Loucy (cell line): Measurements from ENCODE around the gene GLA.
A peak's percentile ranks its signal among the peaks of the same experiment; 100 is the strongest.

Experiments
- H2AFZ ChIP-seq: fragments of 200-600 bp; sonication (generic); 2 replicates; pipeline ENCODE4 v1.6.0; 2016; ENCODE audit warnings: antibody characterized with exemption, mild to moderate bottlenecking, low read length, moderate library complexity
- H3F3A ChIP-seq: fragments of 200-600 bp; 2 replicates; pipeline ENCODE4 v1.6.0; 2016; ENCODE audit warnings: antibody characterized with exemption, low read depth, mild to moderate bottlenecking
- H3K27me3 ChIP-seq: fragments of 200-600 bp; sonication (generic); 2 replicates; pipeline ENCODE4 v1.6.1; 2014; ENCODE audit warnings: low read length, mild to moderate bottlenecking; ENCODE audit not compliant: insufficient read depth, poor library complexity, severe bottlenecking
- H3K36me3 ChIP-seq: fragments of 200-600 bp; sonication (generic); 2 replicates; pipeline ENCODE4 v1.6.1; 2016; ENCODE audit warnings: low read length; ENCODE audit not compliant: insufficient read depth
- H3K4me1 ChIP-seq: fragments of 200-600 bp; sonication (generic); 2 replicates; pipeline ENCODE4 v1.5.1; 2014; ENCODE audit warnings: low read length, mild to moderate bottlenecking; ENCODE audit not compliant: insufficient read depth, poor library complexity, severe bottlenecking
- H3K4me2 ChIP-seq: fragments of 200-600 bp; sonication (generic); 2 replicates; pipeline ENCODE4 v1.6.0; 2014; ENCODE audit warnings: antibody characterized with exemption, low read length, low read depth, mild to moderate bottlenecking; ENCODE audit not compliant: poor library complexity, severe bottlenecking
- H3K4me3 ChIP-seq: fragments of 200-600 bp; sonication (generic); 2 replicates; pipeline ENCODE4 v1.5.1; 2014; ENCODE audit warnings: low read length, mild to moderate bottlenecking, mixed read lengths; ENCODE audit not compliant: poor library complexity, severe bottlenecking
- H3K79me2 ChIP-seq: fragments of 200-600 bp; sonication (generic); 2 replicates; pipeline ENCODE4 v1.6.1; 2014; ENCODE audit warnings: low read length; ENCODE audit not compliant: insufficient read depth
- H3K9ac ChIP-seq: fragments of 200-600 bp; sonication (generic); 2 replicates; pipeline ENCODE4 v1.6.0; 2014; ENCODE audit warnings: mild to moderate bottlenecking, low read depth, low read length, moderate library complexity; ENCODE audit not compliant: poor library complexity, severe bottlenecking
- H3K9me2 ChIP-seq: fragments of 200-600 bp; sonication (generic); replicated peaks from 2 replicates; pipeline ENCODE4 v1.6.1; 2016; ENCODE audit warnings: low read depth, low read length, mixed read lengths
- H3K9me3 ChIP-seq: fragments of 200-600 bp; sonication (generic); 2 replicates; pipeline ENCODE4 v1.6.1; 2014; ENCODE audit warnings: mild to moderate bottlenecking, antibody characterized with exemption, low read length, low read depth; ENCODE audit not compliant: insufficient read depth
- H4K20me1 ChIP-seq: fragments of 200-600 bp; sonication (generic); 2 replicates; pipeline ENCODE4 v1.6.0; 2014; ENCODE audit warnings: antibody characterized with exemption, low read length, mild to moderate bottlenecking; ENCODE audit not compliant: insufficient read depth, poor library complexity, severe bottlenecking
- CTCF ChIP-seq: fragments of 200-600 bp; sonication (generic); conservative IDR thresholded peaks from 2 replicates; pipeline ENCODE4 v1.5.1; 2014; ENCODE audit warnings: mild to moderate bottlenecking, antibody characterized with exemption, low read length
- EZH2phosphoT487 ChIP-seq: fragments of 200-600 bp; IDR thresholded peaks from 2 replicates; pipeline ENCODE4 v1.6.1; 2018; ENCODE audit warnings: antibody characterized with exemption, mild to moderate bottlenecking, moderate library complexity, borderline replicate concordance

GLA gene

GRCh38 chrX:101407167-101407747 is 468 bp downstream of the GLA start:
- peaks cover 5% of the 10 kb centered on the region; the same call in 1 of the 2 replicates for H3K36me3 ChIP-seq
- no peaks in the 10 kb centered on the region for H3K27me3 ChIP-seq
- peak overlapping the region; percentile 95 for H3K4me3 ChIP-seq
- H3K4me1 ChIP-seq = peaks cover 6% of the 10 kb centered on the region
- peaks cover 16% of the 10 kb centered on the region for H4K20me1 ChIP-seq
- peaks cover 54% of the 10 kb centered on the region for H3K79me2 ChIP-seq
- no peaks in the 10 kb centered on the region for H3K9me2 ChIP-seq
- H3K4me2 ChIP-seq = peak overlapping the region; percentile 83
- H3F3A ChIP-seq = no peaks in the 10 kb centered on the region
- H3K9me3 ChIP-seq = no peaks in the 10 kb centered on the region
- peak overlapping the region; percentile 77 for H3K9ac ChIP-seq
- TF ChIP-seq CTCF (no peak), EZH2phosphoT487 (no peak)
- peak overlapping the region; percentile 80; the same call in 1 of the 2 replicates for H2AFZ ChIP-seq

- H3K79me2 ChIP-seq = 0 out of 2 replicates have a peak, but pooled peaks cover 3% of the 10 kb centered on the region
- no peak overlapping the region for H3K4me3 ChIP-seq
- no peak for TF ChIP-seq EZH2phosphoT487
- TF ChIP-seq CTCF = no peak
- H3K4me1 ChIP-seq = no peaks in the 10 kb centered on the region
- no peaks in the 10 kb centered on the region for H3K9me2 ChIP-seq
- H2AFZ ChIP-seq = no peak overlapping the region
- H3K4me2 ChIP-seq = no peak overlapping the region
- H3K27me3 ChIP-seq = no peaks in the 10 kb centered on the region
- H3K36me3 ChIP-seq = peaks cover 14% of the 10 kb centered on the region; the same call in 1 of the 2 replicates
- H3K9ac ChIP-seq = no peak overlapping the region
- no peaks in the 10 kb centered on the region for H3F3A ChIP-seq
- no peaks in the 10 kb centered on the region for H3K9me3 ChIP-seq
- peaks cover 4% of the 10 kb centered on the region for H4K20me1 ChIP-seq
These were observed 7.9 kb downstream of the GLA start for GRCh38 chrX:101399825-101400224.

- H3K4me1 ChIP-seq = no peaks in the 10 kb centered on the region
- no peak overlapping the region for H2AFZ ChIP-seq
- H3K79me2 ChIP-seq = peaks cover 8% of the 10 kb centered on the region
- H3K4me3 ChIP-seq = no peak overlapping the region
- H3K9me2 ChIP-seq = no peaks in the 10 kb centered on the region
- H3K36me3 ChIP-seq = peaks cover 14% of the 10 kb centered on the region; the same call in 1 of the 2 replicates
- no peaks in the 10 kb centered on the region for H3K27me3 ChIP-seq
- H3F3A ChIP-seq = no peaks in the 10 kb centered on the region
- TF ChIP-seq CTCF (no peak), EZH2phosphoT487 (no peak)
- peaks cover 7% of the 10 kb centered on the region for H4K20me1 ChIP-seq
- no peak overlapping the region for H3K4me2 ChIP-seq
- H3K9ac ChIP-seq = no peak overlapping the region
- no peaks in the 10 kb centered on the region for H3K9me3 ChIP-seq
These were observed 9.0 kb downstream of the GLA start for GRCh38 chrX:101398694-101399093.
